GM19468 (cell line): ENCODE measurements around the gene MAFB.

Experiments used
- ATAC-seq: cut with Tn5 transposase; IDR thresholded peaks from one replicate; pipeline ENCODE4 v1.9.1; 2021; ENCODE audit warnings: mild to moderate bottlenecking, moderate library complexity, moderate number of reproducible peaks; ENCODE audit not compliant: unreplicated experiment; ENCODE audit errors: extremely low read depth

MAFB gene

DNA sequence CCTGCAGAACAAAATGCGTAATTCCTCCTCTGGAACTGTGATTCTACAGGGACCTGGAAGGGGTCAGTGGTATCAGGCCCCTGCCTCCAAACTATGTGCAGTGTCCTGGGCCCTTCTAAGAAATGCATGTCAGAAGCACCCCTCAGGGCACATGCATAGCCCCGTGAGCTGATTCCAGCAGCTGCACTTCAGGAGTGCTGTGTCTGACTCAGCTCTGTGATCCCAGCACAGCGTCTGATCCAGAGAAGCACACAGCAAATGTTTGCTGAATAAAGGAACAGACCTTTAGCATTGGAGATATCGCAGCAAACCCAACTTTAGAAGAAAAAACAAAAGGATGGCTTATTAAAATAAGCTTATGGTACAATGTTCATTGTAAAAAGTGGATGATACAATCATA is 15.8 kb upstream of the MAFB start:
- no peak for ATAC-seq

DNA sequence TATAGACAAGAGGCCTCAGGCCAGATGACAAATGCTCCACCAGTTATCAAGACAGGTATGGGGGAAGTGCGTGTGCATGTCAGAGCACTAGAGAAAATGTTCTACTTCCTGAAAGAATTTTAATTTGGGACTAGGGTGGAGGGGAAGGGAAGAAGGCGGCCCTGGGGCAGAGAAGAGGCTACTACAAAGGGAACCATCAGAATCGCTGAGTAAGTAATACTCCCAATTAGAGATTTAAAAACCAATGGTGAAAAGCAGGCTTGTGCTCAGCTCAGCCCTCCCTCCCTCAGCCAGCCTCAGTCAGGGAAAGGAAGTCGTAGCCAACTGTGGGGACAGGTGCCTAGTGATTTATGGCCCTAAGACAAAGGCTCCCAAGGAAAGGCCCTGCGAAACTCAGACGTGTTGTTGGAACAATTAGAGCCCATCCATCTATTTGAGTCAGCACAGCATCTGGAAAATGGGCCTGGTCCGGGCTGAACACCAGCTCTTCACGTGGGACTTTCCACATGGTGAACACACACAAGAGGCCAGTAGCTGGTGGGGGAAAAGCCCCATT is 15.0 kb upstream of the MAFB start:
- ATAC-seq = no peak

DNA sequence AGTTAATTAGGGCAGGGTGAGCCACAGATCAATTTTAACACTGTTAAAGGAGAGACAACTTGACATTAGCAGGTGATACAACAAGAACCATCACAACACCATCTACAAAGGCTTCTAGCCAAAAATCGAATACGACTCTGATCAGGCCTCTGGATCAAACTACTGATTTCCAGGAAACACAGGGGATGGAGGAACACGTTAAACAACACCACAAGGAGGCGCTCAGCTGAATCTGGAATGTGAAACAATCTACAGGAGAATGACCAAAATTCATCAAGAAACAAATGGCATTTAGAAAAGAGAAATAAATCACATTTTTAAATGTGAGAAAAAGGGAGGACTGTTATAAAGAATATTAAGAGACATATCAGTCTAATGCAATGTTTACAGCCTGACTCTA is 13.5 kb upstream of the MAFB start:
- ATAC-seq = no peak

DNA sequence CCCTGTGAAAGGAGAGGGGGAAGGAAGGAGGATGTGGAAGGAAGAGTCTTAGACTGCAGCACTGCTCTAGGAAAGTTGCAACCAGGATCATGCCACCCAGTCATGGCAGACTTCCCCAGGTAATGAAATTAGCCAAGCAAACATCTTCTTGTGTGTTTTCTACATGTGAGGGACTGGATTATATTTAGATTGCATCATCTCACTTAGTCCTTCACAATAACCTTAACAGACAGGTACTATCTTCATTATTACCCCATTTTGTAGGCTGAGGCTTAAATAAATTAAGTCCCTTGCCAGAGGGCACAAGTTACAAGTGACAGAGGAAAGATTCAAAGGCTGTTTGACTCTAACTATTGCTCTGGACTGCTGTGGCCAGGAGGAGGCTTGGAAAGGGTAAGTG is 9.7 kb upstream of the MAFB start:
- no peak for ATAC-seq

DNA sequence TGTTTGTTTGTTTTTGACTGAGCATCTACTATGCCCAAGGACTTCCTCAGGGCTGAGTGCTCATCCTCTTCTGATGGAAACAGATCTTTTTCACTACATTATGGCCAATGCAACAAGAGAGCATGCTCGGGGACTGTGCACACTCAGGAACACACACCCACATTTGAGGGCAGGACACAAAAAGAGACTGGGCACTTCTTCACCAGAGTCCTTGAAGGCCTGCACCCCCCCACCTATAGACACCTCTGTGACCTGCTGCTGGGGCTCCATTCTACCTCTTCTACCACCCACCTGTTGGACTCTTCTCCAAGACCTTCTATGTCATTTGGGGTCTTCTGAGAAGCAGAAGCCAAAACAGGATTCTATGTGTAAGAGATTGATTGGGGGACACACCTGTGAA is 9.2 kb upstream of the MAFB start:
- no peak for ATAC-seq

DNA sequence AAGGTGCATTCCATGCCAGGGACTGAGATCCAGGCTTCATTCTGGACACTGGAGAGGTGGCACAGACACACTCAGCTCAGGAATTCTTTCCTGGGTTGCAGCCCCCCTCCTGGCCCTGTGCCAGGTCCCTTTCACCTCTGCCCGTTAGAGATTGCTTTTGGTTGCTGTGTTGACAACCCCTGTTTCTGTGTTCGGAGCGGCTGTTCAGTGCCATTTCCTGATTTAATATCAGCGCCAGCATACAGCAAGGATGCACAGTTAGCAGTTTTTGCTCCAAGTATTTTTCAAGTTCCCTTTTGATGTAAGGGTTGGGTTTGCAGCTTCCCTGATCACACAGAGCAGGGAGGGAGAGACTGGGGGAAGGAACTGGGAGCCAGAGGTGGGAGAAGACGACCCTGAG is 8.5 kb upstream of the MAFB start:
- no peak for ATAC-seq

DNA sequence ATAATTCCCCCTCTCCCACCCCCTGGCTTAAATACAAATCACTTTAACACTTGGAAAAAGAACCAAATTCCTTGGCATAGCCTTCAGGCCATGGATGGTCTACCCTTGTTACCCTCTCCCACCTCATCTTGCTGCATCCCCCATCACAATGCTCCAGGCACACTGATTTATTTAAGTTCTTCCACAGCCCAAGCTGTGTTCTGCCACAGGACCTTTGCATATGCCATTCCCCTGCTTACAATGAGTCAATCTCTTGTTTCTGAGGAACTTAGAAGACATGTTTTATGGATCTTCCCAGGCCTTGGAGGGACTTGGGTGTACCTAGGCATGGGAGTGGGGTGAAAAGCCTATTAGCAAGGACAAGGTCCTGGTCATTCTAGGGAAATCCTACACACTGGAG is 6.2 kb upstream of the MAFB start:
- no peak for ATAC-seq

DNA sequence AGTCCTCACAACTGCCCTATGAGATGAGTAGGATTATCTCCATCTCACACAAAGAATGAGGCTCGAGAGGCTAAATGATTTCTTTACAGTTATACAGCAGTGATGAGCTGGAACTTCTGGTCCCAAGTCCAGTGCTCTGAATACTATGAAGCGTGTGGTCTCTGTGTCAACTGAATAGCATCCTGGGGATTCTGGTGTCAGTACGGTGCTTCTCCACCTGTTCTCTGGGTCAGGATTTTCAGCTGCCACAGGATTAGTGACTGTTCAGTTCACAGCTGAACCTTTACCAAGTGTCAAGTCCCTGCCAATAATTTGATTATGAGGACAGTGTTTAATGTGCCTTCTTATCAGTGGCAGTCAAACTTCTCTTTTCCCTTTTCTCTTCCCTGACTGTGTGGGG is 5.2 kb upstream of the MAFB start:
- no peak for ATAC-seq

DNA sequence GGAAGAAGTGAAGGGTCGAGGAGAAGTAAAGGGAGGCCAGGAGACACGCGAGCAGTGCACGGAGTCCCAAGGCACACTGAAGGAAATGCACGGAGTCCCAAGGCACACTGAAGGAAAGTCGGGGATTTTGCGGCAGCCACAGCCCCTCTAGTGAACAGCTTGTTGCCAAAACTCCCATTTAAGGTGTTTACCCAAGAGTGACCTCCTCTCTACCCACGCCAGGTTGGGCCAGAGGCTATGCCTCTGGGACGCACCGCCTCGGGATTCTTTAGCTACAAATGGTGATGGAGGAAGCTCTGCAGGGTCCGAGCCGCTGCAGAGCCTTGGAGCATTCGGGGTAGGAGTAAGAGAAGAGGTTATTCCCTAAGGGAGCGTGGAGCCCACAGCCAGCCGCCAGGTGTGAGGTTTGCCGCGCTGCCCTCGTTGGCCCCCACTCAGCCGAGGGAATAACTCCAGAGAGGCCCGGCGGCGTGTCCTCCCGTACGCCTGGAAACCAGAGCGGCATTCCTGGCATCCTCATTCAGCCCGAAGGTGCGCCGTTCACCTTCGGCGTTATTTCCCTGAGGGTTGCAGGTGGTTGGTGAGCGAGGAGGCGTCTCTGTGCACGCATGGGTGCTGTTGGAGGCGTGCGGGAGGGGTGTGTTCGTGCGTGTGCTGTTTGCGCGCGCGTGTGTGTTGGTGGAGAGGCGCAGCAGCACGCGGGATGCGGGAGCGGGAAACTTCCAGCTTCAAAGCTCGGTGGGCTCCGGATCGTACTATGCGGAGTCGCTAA is 3.4 kb upstream of the MAFB start:
- ATAC-seq = no peak

DNA sequence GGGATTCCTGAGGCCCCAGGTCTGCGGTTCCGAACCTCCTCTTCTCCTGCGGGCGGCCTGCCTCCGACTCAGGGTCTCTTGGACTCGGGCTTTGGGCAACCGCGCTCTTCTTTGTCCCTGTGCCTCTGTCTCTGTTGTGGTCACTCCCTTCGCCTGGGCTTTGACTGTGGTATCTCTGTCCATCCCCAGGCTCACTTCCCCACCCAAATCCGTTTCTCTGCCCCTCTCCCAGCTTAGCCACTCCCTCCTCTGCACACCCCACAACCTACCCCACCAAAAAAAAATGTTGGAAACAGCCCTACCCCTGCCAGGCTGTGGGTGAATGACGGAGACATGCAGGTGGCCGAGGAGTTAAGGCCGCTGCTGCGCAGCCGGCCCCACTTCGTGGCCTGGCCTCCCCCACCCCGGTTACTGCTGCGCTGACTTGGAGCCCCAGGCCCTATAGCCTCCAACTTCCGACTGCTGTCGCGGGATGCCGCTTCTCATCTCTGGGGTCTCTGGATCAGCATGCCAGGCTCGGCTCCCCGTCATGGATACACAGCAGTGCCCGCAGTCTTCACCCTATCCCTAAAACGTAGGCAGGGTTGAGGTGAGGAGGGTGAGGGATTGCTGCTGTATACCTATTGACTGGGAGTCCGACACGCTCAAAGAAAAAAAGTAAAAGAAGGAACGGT is 2.7 kb upstream of the MAFB start:
- no peak for ATAC-seq

DNA sequence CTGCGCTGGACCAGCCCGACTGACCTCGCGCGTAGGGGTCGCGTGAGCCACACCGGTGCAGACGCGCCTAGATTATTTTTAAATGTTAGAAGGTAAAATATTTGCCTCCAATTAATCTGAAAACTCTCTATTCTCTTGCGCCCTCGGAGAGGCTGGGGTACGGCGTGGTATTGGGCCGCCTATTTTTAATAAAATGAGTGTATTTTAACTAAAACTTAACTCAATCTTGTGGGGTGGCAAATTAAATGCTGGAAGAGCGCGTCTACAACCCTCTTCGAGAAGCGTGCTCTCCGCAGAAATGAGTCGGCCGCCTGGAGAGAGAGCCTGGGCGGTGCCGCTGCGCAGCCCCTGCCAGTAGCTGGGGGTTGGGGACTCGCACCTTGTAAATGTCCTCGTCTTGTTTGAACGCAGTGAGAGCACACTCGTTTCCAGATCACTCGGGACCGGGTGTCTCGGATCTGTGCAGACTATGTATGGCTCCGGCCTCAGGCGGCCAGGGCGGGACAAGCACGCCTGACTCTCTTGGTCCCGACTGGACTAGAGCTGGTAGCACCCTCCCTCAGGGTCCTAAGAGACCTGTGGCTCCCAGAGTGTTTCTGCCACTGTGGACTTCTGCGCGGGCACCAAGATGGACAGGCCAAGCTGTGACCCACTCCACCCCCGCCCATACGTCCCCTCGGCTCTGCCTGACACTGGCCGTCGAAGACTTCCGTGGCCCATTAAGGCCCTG is 2.0 kb upstream of the MAFB start:
- ATAC-seq = no peak

DNA sequence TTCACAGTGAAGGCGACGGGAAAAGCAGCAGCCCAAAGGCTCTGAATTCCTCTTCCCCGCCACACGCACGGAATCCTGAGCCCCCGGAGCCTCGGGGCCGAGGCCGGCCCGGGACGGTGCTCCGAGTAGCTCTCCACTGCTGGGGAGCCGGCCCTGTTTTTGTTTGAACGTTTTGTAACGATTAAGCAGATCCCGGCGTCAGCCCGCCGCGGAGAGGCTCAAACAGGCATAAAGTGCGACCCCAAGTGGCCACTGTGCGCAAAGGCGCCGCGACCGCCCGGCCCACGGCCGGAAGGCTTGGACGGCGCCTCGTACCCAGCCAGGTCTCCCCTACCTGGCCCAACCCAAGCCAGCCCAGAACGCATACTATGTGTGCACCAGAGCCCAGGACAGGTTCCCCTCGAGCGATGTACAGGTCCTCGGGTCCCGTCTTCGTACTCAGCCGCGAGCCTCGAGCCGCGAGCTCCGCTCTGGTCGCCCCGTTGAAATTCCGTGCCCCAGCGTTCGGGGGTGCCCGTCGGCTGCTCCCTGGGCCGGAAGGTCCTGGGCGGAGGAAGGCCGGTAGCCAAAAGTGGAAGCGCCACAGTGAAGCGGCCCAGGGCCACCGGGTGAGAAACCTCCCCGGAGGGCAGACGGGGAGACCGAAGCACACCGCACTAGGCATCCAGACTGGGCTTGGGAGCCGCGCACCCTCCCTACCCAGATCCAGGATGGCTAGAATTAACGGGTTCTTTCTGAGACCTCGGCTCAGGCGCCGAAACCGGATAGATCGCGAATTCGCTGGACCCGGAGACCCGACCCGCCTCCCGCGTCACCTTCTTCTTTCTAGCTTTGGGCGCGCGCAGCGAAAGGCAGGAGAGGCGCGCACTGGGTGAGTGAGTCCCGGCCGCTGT is 1.2 kb upstream of the MAFB start:
- ATAC-seq = no peak

DNA sequence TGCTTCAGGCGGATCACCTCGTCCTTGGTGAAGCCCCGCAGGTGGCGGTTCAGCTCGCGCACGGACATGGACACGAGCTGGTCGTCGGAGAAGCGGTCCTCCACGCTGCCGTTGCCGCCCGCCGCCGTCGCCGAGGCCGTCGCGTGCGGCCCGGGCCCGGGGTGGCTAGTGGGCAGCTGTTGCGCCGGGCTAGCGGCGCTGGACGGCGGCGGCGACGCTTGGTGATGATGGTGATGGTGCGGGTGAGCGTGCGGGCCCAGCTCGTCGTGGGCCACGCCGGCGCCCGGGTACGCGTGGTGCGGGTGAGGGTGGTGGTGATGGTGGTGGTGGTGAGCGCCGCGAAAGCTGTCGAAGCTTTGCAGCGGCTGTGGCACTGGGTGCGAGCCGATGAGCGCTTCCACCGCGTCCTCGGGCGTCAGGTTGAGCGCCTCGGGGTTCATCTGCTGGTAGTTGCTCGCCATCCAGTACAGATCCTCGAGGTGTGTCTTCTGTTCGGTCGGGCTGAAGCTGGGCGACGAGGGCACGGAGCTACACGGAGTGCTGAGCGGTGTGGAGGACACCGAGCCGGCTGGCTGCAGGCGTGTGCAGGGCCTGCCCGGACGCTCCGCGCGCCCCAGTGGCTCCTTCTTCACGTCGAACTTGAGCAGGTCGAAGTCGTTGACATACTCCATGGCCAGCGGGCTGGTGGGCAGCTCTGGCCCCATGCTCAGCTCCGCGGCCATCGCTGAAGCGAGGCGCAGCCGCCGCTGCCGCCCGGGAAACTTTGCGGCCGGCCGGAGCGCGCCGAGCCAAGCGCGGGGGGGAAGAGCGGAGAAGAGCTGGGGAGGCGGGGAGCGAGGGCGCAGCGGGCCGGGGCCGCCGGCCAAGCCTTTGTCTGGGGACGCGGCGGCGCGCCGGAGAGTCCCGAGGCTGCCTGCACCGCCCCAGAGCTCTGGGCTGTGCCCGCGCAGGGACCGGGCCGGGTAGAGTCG is 622 bp downstream of the MAFB start:
- ATAC-seq = no peak

DNA sequence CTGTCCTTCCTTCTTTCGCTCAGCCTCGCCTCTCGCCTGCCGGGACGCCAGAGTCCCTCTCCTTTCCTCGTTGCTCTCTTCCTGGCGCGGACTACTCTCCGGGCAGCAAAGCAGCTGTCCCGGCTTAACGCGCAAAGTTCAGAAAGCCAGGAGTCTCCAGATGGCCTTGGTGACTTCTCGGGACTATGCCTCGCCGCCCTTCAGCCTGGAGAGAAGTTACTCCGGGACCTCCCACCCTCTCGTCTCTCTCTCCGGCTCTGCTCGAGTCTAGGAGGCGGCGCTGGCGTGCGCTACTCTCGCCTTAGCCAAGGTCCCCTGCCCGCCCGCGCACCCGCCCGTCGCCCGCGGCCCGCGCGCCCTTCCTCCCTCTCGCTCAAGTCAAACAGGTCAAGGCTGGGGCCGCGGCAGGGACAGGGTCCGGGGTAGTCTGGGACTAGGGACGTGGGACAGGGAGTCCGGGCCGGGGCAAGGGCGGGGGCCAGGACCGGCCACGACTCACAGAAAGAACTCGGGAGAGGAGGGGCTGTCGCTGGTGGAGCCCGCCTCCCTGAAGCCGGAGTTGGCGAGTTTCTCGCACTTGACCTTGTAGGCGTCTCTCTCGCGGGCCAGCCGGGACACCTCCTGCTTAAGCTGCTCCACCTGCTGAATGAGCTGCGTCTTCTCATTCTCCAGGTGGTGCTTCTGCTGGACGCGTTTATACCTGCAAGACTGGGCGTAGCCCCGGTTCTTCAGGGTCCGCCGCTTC is 1.5 kb downstream of the MAFB start:
- no peak for ATAC-seq

DNA sequence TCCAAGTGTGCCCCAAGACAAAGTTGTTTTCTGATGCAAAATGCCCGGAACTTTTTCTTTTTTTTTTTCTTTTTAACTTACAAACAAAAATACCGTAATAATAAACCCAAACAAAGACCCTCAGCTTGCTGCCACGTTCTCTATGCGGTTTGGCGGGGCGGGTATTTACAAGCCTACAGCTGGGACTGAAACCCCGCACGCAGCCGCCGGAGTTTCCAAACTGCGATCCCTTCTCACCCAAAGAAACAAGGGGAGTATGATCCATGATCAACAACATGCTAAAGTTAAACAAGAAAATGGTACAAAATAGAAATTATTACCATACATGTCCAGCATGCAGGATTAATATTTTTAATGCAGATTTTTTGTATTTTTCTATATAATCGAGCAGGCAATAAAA is 2.1 kb downstream of the MAFB start:
- ATAC-seq = no peak

DNA sequence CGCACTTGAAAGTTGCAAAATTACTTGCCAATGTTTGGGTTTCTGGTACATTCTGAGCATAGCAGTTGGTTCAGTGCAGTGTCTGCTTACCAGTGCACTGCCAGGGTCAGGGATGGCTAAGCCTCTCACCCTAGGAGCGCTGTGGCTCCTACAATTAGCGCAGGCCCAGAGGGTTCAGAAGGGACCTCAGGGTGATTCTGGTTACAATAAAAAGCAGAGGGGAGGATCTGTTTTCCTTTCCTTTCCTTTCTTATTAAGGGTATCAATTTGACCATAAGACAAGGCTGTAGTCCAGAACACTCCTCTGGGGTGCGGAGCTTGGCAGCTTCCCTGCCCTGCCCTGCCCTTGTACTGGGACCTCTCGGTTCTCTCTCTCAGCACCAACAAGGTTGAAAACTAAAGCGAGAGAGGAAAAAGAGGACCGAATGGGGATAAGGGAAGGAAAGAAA is 2.6 kb downstream of the MAFB start:
- ATAC-seq = no peak

DNA sequence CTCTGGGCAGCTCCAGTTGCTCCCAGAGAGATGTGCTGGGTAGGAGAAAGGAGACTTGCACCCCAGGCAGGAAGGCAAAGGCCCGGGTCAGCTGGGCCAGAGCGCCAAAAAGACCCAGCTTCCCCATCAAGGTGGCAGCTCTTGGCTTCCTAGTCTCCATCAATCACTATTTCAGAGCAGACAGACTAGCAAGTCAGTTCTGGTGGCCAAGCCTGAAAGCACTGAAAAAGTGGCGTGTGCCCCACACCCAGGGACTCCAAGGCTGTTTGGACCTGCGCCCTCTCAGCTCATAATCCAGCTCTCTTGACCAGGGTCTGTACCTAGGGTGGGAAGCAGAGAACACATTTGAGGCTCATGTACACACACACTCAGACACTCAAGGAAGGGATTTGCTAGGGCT is 3.7 kb downstream of the MAFB start:
- ATAC-seq = no peak

DNA sequence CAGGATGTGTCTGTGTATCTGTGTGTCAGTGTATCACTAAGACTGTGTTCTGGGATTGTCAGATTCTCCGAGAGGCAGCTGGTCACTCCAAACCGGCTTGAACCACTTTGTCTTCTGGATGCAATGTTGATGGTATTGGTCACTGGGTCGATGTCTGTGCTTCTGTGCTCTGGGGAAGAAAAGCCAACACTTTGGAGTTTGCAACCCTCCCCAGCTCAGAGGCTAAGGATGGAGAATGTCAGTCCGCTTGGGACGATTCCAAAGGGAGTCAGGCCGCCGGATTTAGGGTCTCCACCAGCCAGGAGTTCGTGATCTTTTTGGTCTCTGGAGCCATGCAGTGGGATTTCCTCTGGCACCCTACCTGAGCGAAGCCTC is 5.2 kb downstream of the MAFB start:
- ATAC-seq = no peak
